HL-60 (cell line): Measurements from ENCODE around the gene THRB.

ENCODE experiments used
- DNase-seq, 2 experiments: peaks; one replicate each; pipeline ENCODE4 v3.0.0-alpha.2; 2010 to 2020; ENCODE audit warnings: low read depth in 1 of 2, low spot score in 1 of 2
- H3K27ac ChIP-seq: fragments of 250-450 bp; sonication (Bioruptor Pico); replicated peaks from 2 replicates; pipeline ENCODE4 v1.5.1; 2020; ENCODE audit warnings: mild to moderate bottlenecking, moderate library complexity
- H3K27me3 ChIP-seq: fragments of 250-450 bp; sonication (Bioruptor Pico); 2 replicates; pipeline ENCODE4 v1.5.1; 2021; ENCODE audit warnings: mild to moderate bottlenecking, moderate library complexity; ENCODE audit not compliant: insufficient read depth, poor library complexity, severe bottlenecking
- H3K4me3 ChIP-seq: replicated peaks from 2 replicates; pipeline ENCODE4 v1.5.1; 2011; ENCODE audit warnings: mild to moderate bottlenecking, control low read depth, low read length; ENCODE audit not compliant: insufficient read depth
- CTCF ChIP-seq: IDR thresholded peaks from one replicate; pipeline ENCODE4 v1.5.1; 2011; ENCODE audit warnings: low read length, control low read depth, inconsistent platforms; ENCODE audit not compliant: insufficient read depth
- GABPA ChIP-seq: IDR thresholded peaks from 2 replicates; pipeline ENCODE4 v1.6.1; 2012; ENCODE audit warnings: low read depth
- POLR2AphosphoS5 ChIP-seq: IDR thresholded peaks from 2 replicates; pipeline ENCODE4 v1.6.1; 2012; ENCODE audit warnings: low read depth
- REST ChIP-seq: IDR thresholded peaks from 2 replicates; pipeline ENCODE4 v1.6.1; 2012; ENCODE audit warnings: low read depth; ENCODE audit not compliant: insufficient replicate concordance
- SPI1 ChIP-seq: IDR thresholded peaks from 2 replicates; pipeline ENCODE4 v1.6.1; 2012; ENCODE audit warnings: low read depth, mild to moderate bottlenecking, borderline replicate concordance

The THRB gene

GRCh38 chr3:24174614-24175013 lies 320.0 kb downstream of the THRB start:
- Histone ChIP-seq H3K27me3 (no peaks in the 10 kb centered on the region), H3K4me3 (no peak overlapping the region), H3K27ac (no peak overlapping the region)
- DNase-seq: no peak
- no peak for TF ChIP-seq GABPA
- TF ChIP-seq REST: no peak

GRCh38 chr3:24168977-24169376 lies 325.7 kb downstream of the THRB start:
- no peak for TF ChIP-seq REST
- no peak for TF ChIP-seq GABPA
- TF ChIP-seq SPI1: no peak
- TF ChIP-seq POLR2AphosphoS5: no peak
- TF ChIP-seq CTCF: no peak
- Histone ChIP-seq H3K27me3 (peaks cover under 1% of the 10 kb centered on the region), H3K4me3 (no peak overlapping the region), H3K27ac (no peak overlapping the region)
- no peak for DNase-seq

GRCh38 chr3:24167429-24167828 lies 327.2 kb downstream of the THRB start:
- TF ChIP-seq POLR2AphosphoS5 (no peak), CTCF (no peak), GABPA (no peak), SPI1 (no peak), REST (no peak)
- Histone ChIP-seq H3K4me3 (no peak overlapping the region), H3K27me3 (peaks cover 3% of the 10 kb centered on the region), H3K27ac (no peak overlapping the region)
- no peak for DNase-seq

- no peak overlapping the region for H3K27ac ChIP-seq
Observed at GRCh38 chr3:24166515-24166914, 328.1 kb downstream of the THRB start.

More at GRCh38 chr3:24166515-24166914, 328.1 kb downstream of the THRB start:
- Histone ChIP-seq H3K27me3 (peaks cover 5% of the 10 kb centered on the region), H3K4me3 (no peak overlapping the region)
- no peak for DNase-seq
- no peak for TF ChIP-seq GABPA
- TF ChIP-seq POLR2AphosphoS5: no peak
- TF ChIP-seq REST: no peak
- no peak for TF ChIP-seq CTCF
- no peak for TF ChIP-seq SPI1
